Ammon's horn (tissue), 1 donor: Measurements from ENCODE around the gene RNF187.
"Not testable (repeated sequence)": the region's sequence is repeated elsewhere in the genome, so short reads cannot be mapped to it uniquely, and the experiment has no call there.

Source experiments
- DNase-seq: peaks from one replicate; pipeline ENCODE4 v3.0.0-alpha.2; 2016; ENCODE audit warnings: low spot score

RNF187 gene

GRCh38 chr1:228488125-228488817 is 1.1 kb downstream of the RNF187 start:
- DNase-seq = no peak

DNA sequence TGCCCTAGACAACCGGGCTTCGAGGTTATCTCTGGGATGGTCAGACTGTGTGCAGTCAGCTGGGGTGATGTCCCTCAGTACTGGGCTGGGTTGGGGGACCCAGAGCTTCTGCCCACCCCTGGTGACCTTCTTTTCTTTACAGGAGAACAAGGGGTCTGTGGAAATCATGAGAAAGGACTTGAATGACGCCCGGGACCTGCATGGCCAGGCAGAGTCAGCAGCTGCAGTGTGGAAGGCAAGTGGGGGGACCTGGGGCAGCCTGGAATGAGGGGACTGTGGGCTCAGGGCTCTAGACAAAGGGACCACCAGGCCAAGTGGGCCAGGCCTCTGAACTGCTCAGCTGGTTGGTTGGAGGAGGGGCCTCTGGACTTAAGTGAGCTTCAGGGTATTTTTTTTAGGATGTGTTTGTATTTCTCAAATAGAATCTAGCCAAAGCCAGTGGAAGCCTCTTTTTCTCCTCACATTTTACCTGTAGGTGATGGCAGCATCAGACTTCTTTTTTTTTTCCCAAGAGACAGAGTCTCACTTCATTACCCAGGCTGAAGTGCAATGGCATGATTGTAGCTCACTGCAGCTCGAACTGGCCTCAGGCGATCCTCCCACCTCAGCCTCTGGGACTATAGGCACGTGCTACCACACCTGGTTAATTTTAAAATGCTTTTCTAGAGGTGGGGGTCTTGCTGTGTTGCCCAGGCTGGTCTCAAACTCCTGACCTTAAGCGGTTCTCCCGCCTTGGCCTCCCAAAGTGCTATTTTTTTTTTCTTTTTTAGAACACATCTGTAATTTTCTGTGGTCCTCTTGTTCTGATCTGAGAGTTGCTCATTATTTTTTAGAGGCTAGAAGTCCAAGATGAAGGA is 1.9 kb downstream of the RNF187 start:
- DNase-seq = no peak

GRCh38 chr1:228490120-228491078 is 3.2 kb downstream of the RNF187 start:
- no peak for DNase-seq

GRCh38 chr1:228493141-228494043 is 6.2 kb downstream of the RNF187 start:
- no peak for DNase-seq

- no peak for DNase-seq
Observed at GRCh38 chr1:228494044-228494353, 6.8 kb downstream of the RNF187 start.

GRCh38 chr1:228494391-228494790 is 7.2 kb downstream of the RNF187 start:
- no peak for DNase-seq

GRCh38 chr1:228494970-228495853 is 8.0 kb downstream of the RNF187 start:
- DNase-seq = no peak

DNA sequence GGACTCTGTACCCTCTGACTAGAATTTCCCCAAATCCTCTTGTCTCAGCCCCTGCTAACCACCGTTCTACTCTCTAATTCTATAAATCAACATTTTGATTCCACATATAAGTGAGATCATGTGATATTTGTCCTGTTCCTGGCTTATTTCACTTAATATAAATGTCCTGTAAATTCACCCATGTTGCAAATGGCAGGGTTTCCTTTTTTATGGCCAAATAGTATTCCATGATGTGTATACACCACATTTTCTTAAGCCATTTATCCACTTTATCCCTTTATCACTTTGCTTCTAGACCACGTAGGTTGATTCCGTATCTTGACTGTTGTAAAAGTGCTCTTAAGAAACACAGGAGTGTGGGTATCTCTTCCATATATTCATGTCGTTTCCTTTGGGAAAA is 8.9 kb downstream of the RNF187 start:
- DNase-seq = no peak

DNA sequence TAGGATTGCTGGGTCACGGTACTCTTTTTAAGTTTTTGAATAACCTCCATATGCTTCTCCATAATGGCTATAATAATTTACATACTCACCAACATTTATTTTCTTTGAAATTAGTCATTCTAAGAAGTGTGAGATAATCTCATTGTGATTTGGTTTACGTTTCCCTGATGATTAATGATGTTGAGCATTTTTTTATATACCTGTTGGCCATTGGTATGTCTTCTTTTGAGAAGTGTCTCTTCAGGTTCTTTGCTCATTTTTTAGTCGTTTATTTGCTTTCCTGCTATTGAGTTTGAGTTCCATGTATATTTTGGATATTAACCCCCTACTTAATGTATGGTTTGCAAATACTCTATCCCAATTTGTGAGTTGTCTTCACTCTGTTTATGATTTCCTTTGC is 9.3 kb downstream of the RNF187 start:
- no peak for DNase-seq

- no peak for DNase-seq
Observed at GRCh38 chr1:228497206-228497605, 10.0 kb downstream of the RNF187 start.

GRCh38 chr1:228497817-228498216 is 10.6 kb downstream of the RNF187 start:
- no peak for DNase-seq

- no peak for DNase-seq
Observed at GRCh38 chr1:228500143-228500734, 13.1 kb downstream of the RNF187 start.

DNA sequence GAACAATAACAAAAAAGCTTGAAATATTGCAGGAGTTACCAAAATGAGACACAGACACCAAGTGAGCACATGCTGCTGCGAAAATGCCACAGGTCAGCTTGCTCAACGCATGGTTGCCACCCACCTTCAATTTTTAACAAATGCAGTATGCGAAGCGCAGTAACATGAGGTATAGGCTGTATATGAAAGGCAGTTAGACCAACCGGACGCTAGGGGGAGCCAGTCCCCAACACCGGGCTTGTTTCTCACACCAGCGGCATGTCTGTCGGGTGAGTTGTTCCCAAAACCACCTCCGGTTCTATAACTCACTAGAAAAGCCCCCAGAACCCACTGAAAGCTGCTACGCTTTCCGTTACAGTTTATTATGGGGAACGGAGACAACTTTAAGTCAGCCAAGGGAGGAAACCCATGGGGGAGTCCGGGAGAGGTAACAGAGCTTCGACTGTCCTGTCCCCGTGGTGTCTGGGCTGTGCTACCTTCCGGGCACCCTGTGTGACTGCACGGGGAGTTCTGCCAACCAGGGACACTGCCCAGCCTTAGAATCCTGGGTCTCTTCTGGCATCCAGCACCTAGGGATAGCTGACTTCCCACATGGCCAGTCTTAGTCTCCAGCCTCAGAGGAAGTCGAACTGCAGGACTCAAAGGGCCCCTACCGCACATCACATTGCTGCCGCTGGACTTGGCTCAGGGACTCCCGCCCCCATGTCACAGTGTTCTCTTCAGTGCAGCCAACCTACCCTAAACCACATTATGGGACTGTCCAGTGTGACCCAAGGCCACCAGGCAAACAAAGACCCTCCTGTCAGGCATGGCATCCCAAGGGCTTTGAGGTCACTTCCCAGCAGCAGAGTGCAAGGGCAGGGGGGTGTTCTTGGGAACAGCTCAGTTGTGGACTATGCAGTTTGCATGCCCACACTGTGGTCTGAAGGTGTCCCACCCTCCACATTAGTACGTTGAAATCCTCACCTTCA is 14.0 kb downstream of the RNF187 start:
- peak; percentile 89 for DNase-seq

- DNase-seq = no peak
Observed at GRCh38 chr1:228502522-228502921, 15.3 kb downstream of the RNF187 start.

DNA sequence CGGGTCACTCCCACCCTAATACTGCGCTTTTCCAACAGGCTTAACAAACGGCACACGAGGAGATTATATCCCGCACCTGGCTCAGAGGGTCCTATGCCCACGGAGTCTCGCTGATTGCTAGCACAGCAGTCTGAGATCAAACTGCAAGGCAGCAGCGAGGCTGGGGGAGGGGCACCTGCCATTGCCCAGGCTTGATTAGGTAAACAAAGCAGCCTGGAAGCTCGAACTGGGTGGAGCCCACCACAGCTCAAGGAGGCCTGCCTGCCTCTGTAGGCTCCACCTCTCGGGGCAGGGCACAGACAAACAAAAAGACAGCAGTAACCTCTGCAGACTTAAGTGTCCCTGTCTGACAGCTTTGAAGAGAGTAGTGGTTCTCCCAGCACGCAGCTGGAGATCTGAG is 18.8 kb downstream of the RNF187 start:
- not testable (repeated sequence) for DNase-seq

DNA sequence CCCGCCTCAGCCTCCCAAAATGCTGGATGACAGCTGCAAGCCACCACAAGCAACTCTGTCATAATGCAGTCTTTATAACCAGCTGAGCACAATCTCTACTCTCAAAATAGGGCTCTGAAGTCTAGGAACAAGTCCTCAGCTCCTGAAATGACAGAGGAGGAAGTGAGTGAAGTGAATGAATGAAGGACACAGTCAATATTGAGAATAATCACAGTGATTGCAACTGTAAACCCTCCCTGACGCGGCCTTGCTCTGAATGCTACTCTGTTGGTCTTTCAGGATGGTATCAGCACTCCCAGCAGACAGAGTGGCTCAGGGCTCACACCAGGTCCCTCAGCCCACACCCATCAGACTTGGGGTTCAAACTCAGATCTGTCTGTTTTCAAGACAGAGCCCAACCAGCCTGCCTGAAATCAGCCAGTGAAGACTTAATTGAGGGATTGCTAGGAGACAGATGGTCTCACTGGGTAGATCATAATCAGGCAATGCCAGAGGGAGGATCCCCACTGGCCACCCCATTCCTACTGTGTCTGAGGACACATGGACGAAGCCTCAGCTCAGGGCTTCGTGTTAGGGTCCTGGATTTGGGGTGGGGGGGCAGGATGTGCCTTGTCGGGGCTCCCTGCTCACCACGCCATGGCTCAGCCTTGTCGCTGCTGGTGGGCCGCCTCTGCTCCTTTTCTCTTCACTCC is 20.9 kb downstream of the RNF187 start:
- no peak for DNase-seq

DNA sequence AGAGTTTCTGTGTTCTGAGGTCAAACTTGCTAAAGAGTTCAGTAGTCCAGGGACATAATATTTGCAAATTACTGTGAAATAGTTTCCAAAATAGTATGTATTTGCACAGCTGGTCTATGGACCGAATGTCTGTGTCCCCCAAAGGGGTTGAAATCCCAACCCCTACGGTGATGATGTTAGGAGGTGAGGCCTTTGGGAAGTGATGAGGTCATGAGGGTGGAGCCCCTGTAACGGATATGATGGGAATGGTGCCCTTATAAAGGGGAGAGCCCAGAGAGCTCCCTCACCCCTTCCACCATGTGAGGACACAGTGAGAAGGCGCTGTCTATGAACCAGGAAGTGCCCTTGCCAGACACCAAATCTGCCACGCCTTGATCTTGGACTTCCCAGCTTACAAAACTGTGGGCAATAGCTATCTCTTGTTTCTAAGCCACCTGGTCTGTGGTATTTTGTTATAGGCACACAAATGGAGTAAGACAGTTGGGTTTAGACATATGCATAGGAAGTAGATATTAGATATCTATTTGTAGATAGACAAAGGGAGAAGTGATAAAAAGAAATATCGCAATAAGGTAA is 21.7 kb downstream of the RNF187 start:
- no peak for DNase-seq
